Gastrocnemius medialis (tissue), 4 donors: ENCODE data around the gene CELA1. TPM values are rescaled to one million over a fixed set of nuclear protein-coding genes. Genes with fewer than 3 reads are reported as not detected.

Source experiments
- ATAC-seq, 2 donors: fragments of 150-250 bp; one replicate each; pipeline ENCODE4 v1.9.1; 2016
- DNase-seq, 2 donors: peaks; one replicate each; pipeline ENCODE4 v3.0.0-alpha.2; 2019
- H3K27ac ChIP-seq, 4 donors: fragments of 200-600 bp; sonication (generic); 1 replicate in 1 of 4; 2 replicates in 3 of 4; pipeline ENCODE4 v1.5.1; 2016 to 2018; ENCODE audit warnings: mild to moderate bottlenecking in 2 of 4, moderate library complexity in 1 of 4
- H3K27me3 ChIP-seq, 3 donors: fragments of 200-600 bp; sonication (generic) in 2 of 3; 1 replicate in 1 of 3; 2 replicates in 2 of 3; pipeline versions ENCODE4 v1.5.1 to v1.6.0; 2016 to 2019; ENCODE audit warnings: mild to moderate bottlenecking in 1 of 3, moderate library complexity in 1 of 3
- H3K36me3 ChIP-seq, 2 donors: fragments of 200-600 bp; sonication (generic) in 1 of 2; one replicate each; pipeline ENCODE4 v1.5.1; 2017 to 2018
- H3K4me1 ChIP-seq, 2 donors: fragments of 200-600 bp; sonication (generic) in 1 of 2; one replicate each; pipeline ENCODE4 v1.5.1; 2016 to 2017; ENCODE audit warnings: mild to moderate bottlenecking in 2 of 2
- H3K4me3 ChIP-seq, 4 donors: fragments of 200-600 bp; sonication (generic) in 3 of 4; 1 replicate in 1 of 4; 2 replicates in 3 of 4; pipeline ENCODE4 v1.5.1; 2016 to 2019; ENCODE audit warnings: mild to moderate bottlenecking in 2 of 4
- H3K9me3 ChIP-seq, 3 donors: fragments of 200-600 bp; sonication (generic) in 2 of 3; 1 replicate in 1 of 3; 2 replicates in 2 of 3; pipeline ENCODE4 v1.5.1; 2016 to 2019
- POLR2A ChIP-seq, 2 donors: fragments of 450-650 bp; IDR thresholded peaks; one replicate each; pipeline ENCODE4 v1.6.1; 2017; ENCODE audit warnings: antibody characterized with exemption in 2 of 2, mild to moderate bottlenecking in 2 of 2, moderate library complexity in 2 of 2
- in situ Hi-C, 4 donors: fragments of 200-750 bp; cut with MboI; loops; one replicate each; pipeline versions ENCODE4 v1.15.0 to v1.8.0; 2017; ENCODE audit warnings: low sequenced_read_pairs in 4 of 4
- intact Hi-C: fragments of 100-400 bp; cut with DNase I; formaldehyde crosslinking; loops from one replicate; pipeline ENCODE4 v1.15.1; 2023; ENCODE audit warnings: low total_unique reads
- total RNA-seq, 4 donors: library from RNA; depleted of rRNA; stranded (reverse); fragments of >200 nt; gene quantifications; one replicate each; pipeline versions ENCODE4 v1.1.0 to v1.2.3, GENCODE V29; 2016
- TF ChIP-seq, protein P1 (sequence below), 5 experiments: fragments of 450-650 bp in 3 of 5; fragments of 200-600 bp in 2 of 5; sonication (generic) in 2 of 5; IDR thresholded peaks in 4 of 5; conservative IDR thresholded peaks in 1 of 5; 1 replicate in 4 of 5; 2 replicates in 1 of 5; pipeline ENCODE4 v1.5.1; 2016 to 2019; ENCODE audit warnings: antibody characterized with exemption in 5 of 5, mild to moderate bottlenecking in 3 of 5, moderate library complexity in 3 of 5

Gene CELA1
- total RNA-seq, 4 donors from 2014 or later, result not detected

DNA sequence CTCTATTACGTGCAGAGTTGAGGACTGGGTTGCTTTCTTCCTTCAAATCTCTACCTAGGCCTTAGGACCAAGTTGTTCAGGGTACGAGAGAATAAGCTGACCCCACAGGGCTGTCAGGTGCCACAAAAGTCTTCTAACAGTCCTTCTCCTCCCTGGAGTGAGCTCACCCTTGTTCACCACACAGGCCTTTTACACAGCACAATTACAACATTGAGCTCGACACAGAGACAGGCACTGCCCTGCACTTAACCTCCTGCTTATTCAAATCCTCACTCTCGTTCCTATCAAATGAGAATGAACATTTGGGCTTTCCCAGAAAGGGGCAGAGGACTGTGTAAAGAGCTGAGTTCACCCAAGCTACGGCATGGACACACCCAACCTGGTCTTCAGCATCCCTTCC lies 42.4 kb upstream of the CELA1 start:
- peaks cover 0 to 4% of the 10 kb centered on the region in 2 donors for H3K4me1 ChIP-seq
- no peak overlapping the region for H3K4me3 ChIP-seq
- intact Hi-C loops (no loop called here), in situ Hi-C loops (no loop called here)
- H3K36me3 ChIP-seq, result no peaks in the 10 kb centered on the region
- no peak for TF ChIP-seq POLR2A (IDR thresholded peaks at IDR 0.05)
- TF ChIP-seq, protein P1, sequence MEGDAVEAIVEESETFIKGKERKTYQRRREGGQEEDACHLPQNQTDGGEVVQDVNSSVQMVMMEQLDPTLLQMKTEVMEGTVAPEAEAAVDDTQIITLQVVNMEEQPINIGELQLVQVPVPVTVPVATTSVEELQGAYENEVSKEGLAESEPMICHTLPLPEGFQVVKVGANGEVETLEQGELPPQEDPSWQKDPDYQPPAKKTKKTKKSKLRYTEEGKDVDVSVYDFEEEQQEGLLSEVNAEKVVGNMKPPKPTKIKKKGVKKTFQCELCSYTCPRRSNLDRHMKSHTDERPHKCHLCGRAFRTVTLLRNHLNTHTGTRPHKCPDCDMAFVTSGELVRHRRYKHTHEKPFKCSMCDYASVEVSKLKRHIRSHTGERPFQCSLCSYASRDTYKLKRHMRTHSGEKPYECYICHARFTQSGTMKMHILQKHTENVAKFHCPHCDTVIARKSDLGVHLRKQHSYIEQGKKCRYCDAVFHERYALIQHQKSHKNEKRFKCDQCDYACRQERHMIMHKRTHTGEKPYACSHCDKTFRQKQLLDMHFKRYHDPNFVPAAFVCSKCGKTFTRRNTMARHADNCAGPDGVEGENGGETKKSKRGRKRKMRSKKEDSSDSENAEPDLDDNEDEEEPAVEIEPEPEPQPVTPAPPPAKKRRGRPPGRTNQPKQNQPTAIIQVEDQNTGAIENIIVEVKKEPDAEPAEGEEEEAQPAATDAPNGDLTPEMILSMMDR (IDR thresholded peaks at IDR 0.05 in 4 of 5, conservative IDR thresholded peaks at IDR 0.05 in 1 of 5), result no peak
- DNase-seq (no peak), ATAC-seq (no peak)
- H3K9me3 ChIP-seq, result no peaks in the 10 kb centered on the region
- H3K27ac ChIP-seq, result no peak overlapping the region
- peaks cover 14 to 26% (median 20%) of the 10 kb centered on the region in 3 donors for H3K27me3 ChIP-seq

DNA sequence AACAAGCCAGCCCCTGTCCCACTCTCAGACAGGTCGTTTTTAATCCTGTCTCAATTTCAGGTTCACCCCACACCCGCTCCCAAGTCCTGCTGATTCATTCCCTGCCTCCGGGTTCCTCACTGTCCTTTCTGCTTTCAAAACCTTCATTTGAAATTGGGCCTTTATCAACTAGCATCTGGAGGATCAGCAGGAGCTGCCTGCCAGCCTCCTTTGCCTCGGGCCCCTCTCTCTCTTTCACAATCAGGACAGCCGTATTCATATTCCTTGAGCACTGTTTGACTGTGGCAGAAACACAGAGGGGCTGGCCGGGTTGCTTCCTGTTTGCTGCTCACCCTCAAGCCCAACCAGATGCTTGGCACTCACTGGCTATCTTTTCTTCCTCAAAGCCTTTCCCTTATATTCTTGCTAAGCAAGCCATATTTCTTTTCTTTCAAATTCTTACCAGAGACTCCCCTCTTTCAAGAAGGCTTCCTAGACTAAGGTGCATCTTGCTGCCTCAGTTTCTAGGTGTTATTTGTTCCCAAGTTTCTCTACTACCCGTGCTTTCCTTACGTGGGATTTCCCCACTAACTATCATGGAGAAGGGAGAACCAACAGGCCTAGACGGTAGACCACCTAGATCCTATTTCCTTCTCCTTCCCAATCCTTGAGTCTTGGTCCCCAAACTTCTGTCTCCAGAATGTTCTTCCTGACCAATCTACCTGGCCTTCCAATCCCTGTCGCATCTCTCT lies 41.8 kb upstream of the CELA1 start:
- ATAC-seq, result no peak
- DNase-seq, result no peak
- intact Hi-C loops, result no loop called here
- Histone ChIP-seq H3K4me3 (no peak overlapping the region), H3K36me3 (no peaks in the 10 kb centered on the region), H3K27me3 (peaks cover 13 to 25% (median 20%) of the 10 kb centered on the region in 3 donors), H3K9me3 (no peaks in the 10 kb centered on the region), H3K27ac (no peak overlapping the region), H3K4me1 (peaks cover 0 to 4% of the 10 kb centered on the region in 2 donors)
- TF ChIP-seq, protein P1 (IDR thresholded peaks at IDR 0.05 in 4 of 5, conservative IDR thresholded peaks at IDR 0.05 in 1 of 5), result no peak
- in situ Hi-C loops, result no loop called here

DNA sequence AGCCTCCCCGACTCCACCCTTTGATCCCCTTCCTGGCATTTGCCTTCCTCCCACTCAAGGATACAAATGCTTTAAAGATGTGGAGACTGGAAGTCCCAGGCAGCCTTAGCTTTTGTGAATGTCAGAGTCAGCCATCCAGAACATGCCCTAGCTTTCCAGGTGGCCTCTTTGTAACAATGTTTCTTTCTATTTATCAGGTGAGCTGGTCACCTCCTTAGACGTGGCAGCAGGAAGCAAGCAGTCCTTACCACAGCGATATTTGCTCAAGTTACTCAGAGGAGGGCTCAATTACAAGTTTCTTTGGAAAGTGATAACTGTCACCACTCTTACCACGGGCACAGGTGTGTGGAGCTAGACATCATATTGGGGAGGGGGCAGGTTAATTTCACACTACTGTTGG lies 39.9 kb upstream of the CELA1 start:
- Histone ChIP-seq H3K36me3 (no peaks in the 10 kb centered on the region), H3K4me3 (no peak overlapping the region), H3K4me1 (no peaks in the 10 kb centered on the region), H3K9me3 (no peaks in the 10 kb centered on the region), H3K27me3 (peaks cover 6 to 10% (median 7%) of the 10 kb centered on the region in 3 donors), H3K27ac (no peak overlapping the region)
- in situ Hi-C loops (no loop called here), intact Hi-C loops (no loop called here)
- DNase-seq, result no peak
- no peak for ATAC-seq
- TF ChIP-seq, protein P1 (IDR thresholded peaks at IDR 0.05 in 4 of 5, conservative IDR thresholded peaks at IDR 0.05 in 1 of 5), result no peak
- no peak for TF ChIP-seq POLR2A (IDR thresholded peaks at IDR 0.05)

DNA sequence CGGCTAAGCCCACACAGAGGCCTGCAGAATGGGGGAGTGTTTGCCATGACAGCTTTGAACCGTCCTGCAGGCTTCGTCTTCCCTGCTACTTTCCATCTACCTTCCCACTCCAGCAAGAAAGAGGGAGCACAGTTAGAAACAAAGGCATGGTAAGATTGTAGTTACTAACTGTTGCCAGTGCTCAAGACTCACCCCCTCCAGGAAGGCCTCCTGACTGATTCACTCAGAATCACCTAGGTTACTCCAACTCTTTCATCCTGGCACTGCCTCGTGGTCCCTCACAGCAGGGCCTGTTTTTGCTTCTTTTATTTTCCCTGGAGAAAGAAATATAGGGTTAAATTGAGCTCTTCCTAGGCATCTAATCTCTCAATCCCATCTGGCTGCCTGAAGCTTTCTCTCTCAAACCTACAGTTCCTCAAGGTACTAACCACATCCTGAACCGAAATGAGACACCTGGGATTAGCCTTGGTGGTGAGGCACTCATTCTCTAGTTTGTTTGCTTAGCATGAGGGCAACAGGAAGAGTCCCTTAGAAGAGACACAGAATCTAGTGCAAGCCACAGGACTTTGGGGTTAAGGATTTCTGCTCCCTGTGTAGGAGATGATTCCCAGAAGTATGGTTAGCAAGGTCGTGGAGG lies 36.9 kb upstream of the CELA1 start:
- DNase-seq (no peak), ATAC-seq (no peak)
- Histone ChIP-seq H3K4me3 (no peak overlapping the region), H3K27ac (no peak overlapping the region), H3K27me3 (no peaks in the 10 kb centered on the region), H3K4me1 (no peaks in the 10 kb centered on the region), H3K36me3 (no peaks in the 10 kb centered on the region), H3K9me3 (no peaks in the 10 kb centered on the region)
- no peak for TF ChIP-seq POLR2A (IDR thresholded peaks at IDR 0.05)
- TF ChIP-seq, protein P1 (IDR thresholded peaks at IDR 0.05 in 4 of 5, conservative IDR thresholded peaks at IDR 0.05 in 1 of 5), result no peak
- intact Hi-C loops (no loop called here), in situ Hi-C loops (no loop called here)
